ENCODE data around the gene CDCP1. TPM values are rescaled to one million over a fixed set of nuclear protein-coding genes. Genes with fewer than 3 reads are reported as not detected.

The CDCP1 gene
- total RNA-seq, 1 donor from 2014 or later = 28.7 TPM

GRCh38 chr3:45084361-45084760 lies 61.8 kb downstream of the CDCP1 start:
- Histone ChIP-seq H3K4me3 (no peak overlapping the region), H3K9me3 (no peaks in the 10 kb centered on the region), H3K4me1 (no peaks in the 10 kb centered on the region), H3K27me3 (ENCODE audit: low read depth) (no peaks in the 10 kb centered on the region), H3K36me3 (no peaks in the 10 kb centered on the region), H3K27ac (no peak overlapping the region)
- no peak for DNase-seq
- TF ChIP-seq, protein P1, sequence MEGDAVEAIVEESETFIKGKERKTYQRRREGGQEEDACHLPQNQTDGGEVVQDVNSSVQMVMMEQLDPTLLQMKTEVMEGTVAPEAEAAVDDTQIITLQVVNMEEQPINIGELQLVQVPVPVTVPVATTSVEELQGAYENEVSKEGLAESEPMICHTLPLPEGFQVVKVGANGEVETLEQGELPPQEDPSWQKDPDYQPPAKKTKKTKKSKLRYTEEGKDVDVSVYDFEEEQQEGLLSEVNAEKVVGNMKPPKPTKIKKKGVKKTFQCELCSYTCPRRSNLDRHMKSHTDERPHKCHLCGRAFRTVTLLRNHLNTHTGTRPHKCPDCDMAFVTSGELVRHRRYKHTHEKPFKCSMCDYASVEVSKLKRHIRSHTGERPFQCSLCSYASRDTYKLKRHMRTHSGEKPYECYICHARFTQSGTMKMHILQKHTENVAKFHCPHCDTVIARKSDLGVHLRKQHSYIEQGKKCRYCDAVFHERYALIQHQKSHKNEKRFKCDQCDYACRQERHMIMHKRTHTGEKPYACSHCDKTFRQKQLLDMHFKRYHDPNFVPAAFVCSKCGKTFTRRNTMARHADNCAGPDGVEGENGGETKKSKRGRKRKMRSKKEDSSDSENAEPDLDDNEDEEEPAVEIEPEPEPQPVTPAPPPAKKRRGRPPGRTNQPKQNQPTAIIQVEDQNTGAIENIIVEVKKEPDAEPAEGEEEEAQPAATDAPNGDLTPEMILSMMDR (IDR thresholded peaks at IDR 0.05) = no peak
- intact Hi-C loops (cut with DNase I) = no loop called here
- no peak for ATAC-seq

- H3K4me1 ChIP-seq = no peaks in the 10 kb centered on the region
- no peaks in the 10 kb centered on the region for H3K36me3 ChIP-seq
- ATAC-seq = no peak
- intact Hi-C loops (cut with DNase I) = no loop called here
- H3K27me3 ChIP-seq (ENCODE audit: low read depth) = no peaks in the 10 kb centered on the region
- TF ChIP-seq, protein P1 (IDR thresholded peaks at IDR 0.05) = no peak
- no peak for DNase-seq
- H3K4me3 ChIP-seq = no peak overlapping the region
- H3K9me3 ChIP-seq = no peaks in the 10 kb centered on the region
- no peak overlapping the region for H3K27ac ChIP-seq
Observed at GRCh38 chr3:45083023-45083422, 63.2 kb downstream of the CDCP1 start.

DNA sequence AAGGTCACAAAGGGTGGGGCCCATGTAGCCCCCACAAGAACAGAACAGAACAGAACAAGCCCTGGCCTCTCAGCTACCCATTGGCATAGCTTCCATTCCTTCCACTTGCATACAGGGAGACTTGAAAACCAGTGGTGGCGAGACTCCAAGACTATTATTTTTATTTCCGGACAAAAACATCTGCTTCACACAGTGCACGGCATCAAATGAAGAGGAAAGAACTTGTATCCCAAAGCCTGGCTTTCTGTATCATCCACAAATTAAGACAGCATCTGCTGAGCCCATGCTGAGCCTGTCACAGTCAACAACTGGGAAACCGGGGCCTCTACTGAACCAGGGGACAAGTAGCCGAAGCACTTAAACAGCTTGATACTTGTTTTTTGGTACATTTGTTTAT lies 64.0 kb downstream of the CDCP1 start:
- ATAC-seq = no peak
- DNase-seq = no peak
- Histone ChIP-seq H3K36me3 (no peaks in the 10 kb centered on the region), H3K9me3 (no peaks in the 10 kb centered on the region), H3K27ac (no peak overlapping the region), H3K4me3 (no peak overlapping the region), H3K4me1 (no peaks in the 10 kb centered on the region), H3K27me3 (ENCODE audit: low read depth) (no peaks in the 10 kb centered on the region)
- intact Hi-C loops (cut with DNase I) = no loop called here
- TF ChIP-seq, protein P1 (IDR thresholded peaks at IDR 0.05) = no peak

DNA sequence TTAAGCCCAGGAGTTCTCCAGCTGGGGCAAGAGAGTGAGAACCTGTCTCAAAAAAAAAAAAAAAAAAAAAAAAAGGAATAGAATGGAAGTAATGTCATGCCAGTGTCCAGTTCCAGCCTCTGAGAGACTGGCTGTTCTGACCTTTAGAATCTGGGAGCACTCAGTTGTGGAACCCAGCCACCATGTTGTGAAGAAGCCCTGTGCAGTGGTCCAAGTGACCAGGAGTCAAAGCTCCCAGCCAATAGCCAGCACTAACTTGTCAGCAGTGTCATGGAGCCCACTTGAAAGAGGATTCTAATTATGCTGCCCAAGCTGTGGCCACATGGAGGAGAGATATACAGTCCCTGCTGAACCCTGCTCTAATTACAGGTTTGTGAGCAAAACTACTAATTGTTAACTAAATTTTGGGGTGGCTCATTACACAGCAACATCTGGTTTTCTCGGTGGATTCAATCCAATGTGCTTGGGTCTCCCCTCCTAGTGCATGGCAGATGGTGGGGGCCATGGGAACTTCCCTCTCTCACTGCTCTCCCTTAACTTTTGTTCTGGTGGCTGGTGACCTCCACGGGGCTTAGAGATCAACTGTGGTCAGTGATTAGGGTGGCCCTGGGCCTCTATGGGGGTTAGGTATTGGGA lies 64.6 kb downstream of the CDCP1 start:
- DNase-seq (no peak), ATAC-seq (no peak)
- Histone ChIP-seq H3K4me3 (no peak overlapping the region), H3K27me3 (ENCODE audit: low read depth) (no peaks in the 10 kb centered on the region), H3K9me3 (no peaks in the 10 kb centered on the region), H3K4me1 (no peaks in the 10 kb centered on the region), H3K36me3 (no peaks in the 10 kb centered on the region), H3K27ac (no peak overlapping the region)
- TF ChIP-seq, protein P1 (IDR thresholded peaks at IDR 0.05) = no peak
- intact Hi-C loops (cut with DNase I) = no loop called here

DNA sequence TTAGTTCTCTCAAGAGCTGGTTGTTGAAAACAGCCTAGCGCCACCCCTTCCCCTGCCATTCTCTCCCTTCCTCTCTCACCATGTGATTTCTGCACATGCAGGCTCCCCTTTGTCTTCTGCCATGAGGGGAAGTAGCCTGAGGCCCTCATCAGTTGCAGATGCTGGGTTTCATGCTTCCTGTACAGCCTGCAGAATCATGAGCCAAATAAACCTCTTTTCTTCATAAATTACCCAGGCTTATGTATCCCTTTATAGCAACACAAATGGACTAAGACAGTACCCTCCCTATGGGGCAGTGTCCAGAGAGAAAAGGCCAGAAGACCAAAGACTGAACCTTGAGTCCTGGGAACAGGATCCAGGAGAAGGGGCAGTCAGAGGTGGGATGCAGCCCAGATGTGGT lies 65.4 kb downstream of the CDCP1 start:
- Histone ChIP-seq H3K36me3 (no peaks in the 10 kb centered on the region), H3K4me1 (no peaks in the 10 kb centered on the region), H3K9me3 (no peaks in the 10 kb centered on the region), H3K27me3 (ENCODE audit: low read depth) (no peaks in the 10 kb centered on the region), H3K4me3 (no peak overlapping the region), H3K27ac (no peak overlapping the region)
- intact Hi-C loops (cut with DNase I) = no loop called here
- DNase-seq (no peak), ATAC-seq (no peak)
- TF ChIP-seq, protein P1 (IDR thresholded peaks at IDR 0.05) = no peak
